ENCODE data around the gene MPDU1.

GRCh38 chr17:7620835-7621234 lies 37.2 kb downstream of the MPDU1 start:
- TF ChIP-seq POLR2A (IDR thresholded peaks at IDR 0.05; ENCODE audit: low read depth) (no peak), CTCF (IDR thresholded peaks at IDR 0.05) (no peak), EP300 (IDR thresholded peaks at IDR 0.05) (no peak)

Data from esophagus muscularis mucosa (tissue), 4 donors.